ENCODE data around the gene PDE4B. TPM values are rescaled to one million over a fixed set of nuclear protein-coding genes. Genes with fewer than 3 reads are reported as not detected.
A peak's percentile ranks its signal among the peaks of the same experiment; 100 is the strongest.

The PDE4B gene
- total RNA-seq, 2 donors from 2014 or later = 2.0 to 5.7 TPM

GRCh38 chr1:66275083-66275482 lies 482.4 kb downstream of the PDE4B start:
- no peak for TF ChIP-seq CTCF (IDR thresholded peaks at IDR 0.05)
- H3K4me1 ChIP-seq = peaks cover 5% of the 10 kb centered on the region
- no peaks in the 10 kb centered on the region for H3K36me3 ChIP-seq
- no peak overlapping the region for H3K9ac ChIP-seq (ENCODE audit: low read depth in 2 of 2, low read length in 2 of 2)
- DNase-seq = no peak
- intact Hi-C loops (cut with DNase I) = loop anchor here (5.0 kb wide), 1 partner anchor 62 kb away; no protein-coding TSS in a partner anchor
- H3K27me3 ChIP-seq = no peaks in the 10 kb centered on the region
- no peak overlapping the region for H3K4me3 ChIP-seq
- no peaks in the 10 kb centered on the region for H3K9me3 ChIP-seq
- peak overlapping the region; percentile 39 for H3K27ac ChIP-seq

- H3K27ac ChIP-seq = peak overlapping the region; percentile 39
- intact Hi-C loops (cut with DNase I) = loop anchor here (5.0 kb wide), 1 partner anchor 62 kb away; no protein-coding TSS in a partner anchor
- TF ChIP-seq CTCF (IDR thresholded peaks at IDR 0.05) = no peak
Measured at GRCh38 chr1:66275601-66276023, 482.9 kb downstream of the PDE4B start.

GRCh38 chr1:66276218-66276617 lies 483.5 kb downstream of the PDE4B start:
- intact Hi-C loops (cut with DNase I) = loop anchor here (5.0 kb wide), 1 partner anchor 61 kb away; no protein-coding TSS in a partner anchor
- H3K27ac ChIP-seq = peak overlapping the region; percentile 39

More at GRCh38 chr1:66275601-66276023, 482.9 kb downstream of the PDE4B start:
- Histone ChIP-seq H3K9ac (ENCODE audit: low read depth in 2 of 2, low read length in 2 of 2) (no peak overlapping the region), H3K27me3 (no peaks in the 10 kb centered on the region), H3K9me3 (no peaks in the 10 kb centered on the region), H3K36me3 (no peaks in the 10 kb centered on the region), H3K4me1 (peaks cover 5% of the 10 kb centered on the region), H3K4me3 (no peak overlapping the region)
- DNase-seq = no peak

DNA sequence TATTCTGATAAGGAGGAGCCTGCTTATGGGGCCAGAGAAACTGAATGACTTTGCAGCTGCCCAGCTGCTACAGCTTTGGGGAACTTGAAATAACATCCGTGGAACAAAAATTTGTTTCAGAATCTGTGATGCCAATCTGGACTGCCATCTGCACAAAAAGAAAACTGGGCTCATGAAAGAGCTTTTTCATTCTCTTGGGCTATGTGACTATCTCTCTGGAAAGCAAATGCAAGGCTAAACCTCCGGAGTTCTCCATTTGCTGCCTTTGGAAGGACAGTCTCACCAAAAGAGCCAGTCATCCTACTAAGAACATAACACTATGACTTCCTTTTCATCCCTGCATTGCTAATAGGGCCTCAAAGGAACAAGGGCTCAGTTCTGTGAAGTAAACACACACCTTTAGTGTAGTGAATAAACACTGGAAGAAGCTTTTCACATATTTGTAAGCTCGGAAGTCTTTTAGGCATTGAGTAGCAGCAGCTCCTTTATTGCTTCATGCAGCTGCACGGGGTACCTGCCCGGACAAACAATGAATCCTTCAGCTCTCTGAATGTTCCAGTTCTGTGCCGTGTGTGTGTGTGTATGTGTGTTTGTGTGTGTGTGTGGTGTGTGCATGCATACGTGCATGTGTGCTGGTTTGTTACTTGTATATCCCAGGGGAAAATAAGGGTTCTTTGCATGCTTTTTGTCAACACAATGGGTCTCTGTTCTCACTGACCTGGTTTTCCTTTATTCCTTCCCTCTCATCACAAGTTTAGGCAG lies 485.7 kb downstream of the PDE4B start:
- no peak for DNase-seq
- Histone ChIP-seq H3K27me3 (no peaks in the 10 kb centered on the region), H3K9me3 (no peaks in the 10 kb centered on the region), H3K4me3 (no peak overlapping the region), H3K4me1 (no peaks in the 10 kb centered on the region), H3K9ac (ENCODE audit: low read depth in 2 of 2, low read length in 2 of 2) (peak overlapping the region in 1 of 2 donors; percentile 5), H3K27ac (no peak overlapping the region), H3K36me3 (no peaks in the 10 kb centered on the region)
- intact Hi-C loops (cut with DNase I) = loop anchor here (5.0 kb wide), 1 partner anchor 59 kb away; no protein-coding TSS in a partner anchor
- TF ChIP-seq CTCF (IDR thresholded peaks at IDR 0.05) = no peak

More at GRCh38 chr1:66276218-66276617, 483.5 kb downstream of the PDE4B start:
- Histone ChIP-seq H3K9me3 (no peaks in the 10 kb centered on the region), H3K9ac (ENCODE audit: low read depth in 2 of 2, low read length in 2 of 2) (no peak overlapping the region), H3K4me1 (peaks cover 5% of the 10 kb centered on the region), H3K36me3 (no peaks in the 10 kb centered on the region), H3K4me3 (no peak overlapping the region), H3K27me3 (no peaks in the 10 kb centered on the region)
- DNase-seq = no peak
- no peak for TF ChIP-seq CTCF (IDR thresholded peaks at IDR 0.05)

- no peak for DNase-seq
- no peak overlapping the region for H3K27ac ChIP-seq
- H3K4me1 ChIP-seq = no peaks in the 10 kb centered on the region
- no peaks in the 10 kb centered on the region for H3K36me3 ChIP-seq
- H3K4me3 ChIP-seq = no peak overlapping the region
- H3K27me3 ChIP-seq = no peaks in the 10 kb centered on the region
- TF ChIP-seq CTCF (IDR thresholded peaks at IDR 0.05) = no peak
- H3K9ac ChIP-seq (ENCODE audit: low read depth in 2 of 2, low read length in 2 of 2) = no peak overlapping the region
- intact Hi-C loops (cut with DNase I) = no loop called here
- H3K9me3 ChIP-seq = no peaks in the 10 kb centered on the region
Measured at GRCh38 chr1:66281808-66282207, 489.1 kb downstream of the PDE4B start.

Data from colonic mucosa (tissue), 4 donors.